ENCODE measurements around the gene KRT32.

DNA sequence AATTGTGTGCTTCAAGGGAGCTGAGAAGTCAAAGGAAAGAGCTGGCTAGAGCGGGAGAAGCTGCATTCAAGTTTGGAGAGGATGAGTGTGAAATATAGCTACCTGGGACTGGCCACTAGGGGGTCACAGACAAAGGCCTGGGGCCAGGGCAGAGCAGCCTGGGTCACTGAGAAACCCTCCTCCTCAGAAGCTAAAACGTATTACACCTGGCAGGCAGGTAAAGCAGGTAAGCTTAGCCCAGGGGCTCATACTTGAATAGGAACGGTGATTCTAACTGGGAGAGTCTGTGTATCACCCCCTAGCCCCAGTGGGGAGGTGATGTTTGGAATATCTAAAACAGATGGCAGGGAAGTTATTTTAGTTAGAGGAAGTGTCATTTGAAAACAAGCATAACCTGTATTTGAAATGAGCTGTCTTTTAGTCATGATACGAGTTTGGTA, 49.6 kb downstream of the KRT32 start:
- TF ChIP-seq, protein P1, sequence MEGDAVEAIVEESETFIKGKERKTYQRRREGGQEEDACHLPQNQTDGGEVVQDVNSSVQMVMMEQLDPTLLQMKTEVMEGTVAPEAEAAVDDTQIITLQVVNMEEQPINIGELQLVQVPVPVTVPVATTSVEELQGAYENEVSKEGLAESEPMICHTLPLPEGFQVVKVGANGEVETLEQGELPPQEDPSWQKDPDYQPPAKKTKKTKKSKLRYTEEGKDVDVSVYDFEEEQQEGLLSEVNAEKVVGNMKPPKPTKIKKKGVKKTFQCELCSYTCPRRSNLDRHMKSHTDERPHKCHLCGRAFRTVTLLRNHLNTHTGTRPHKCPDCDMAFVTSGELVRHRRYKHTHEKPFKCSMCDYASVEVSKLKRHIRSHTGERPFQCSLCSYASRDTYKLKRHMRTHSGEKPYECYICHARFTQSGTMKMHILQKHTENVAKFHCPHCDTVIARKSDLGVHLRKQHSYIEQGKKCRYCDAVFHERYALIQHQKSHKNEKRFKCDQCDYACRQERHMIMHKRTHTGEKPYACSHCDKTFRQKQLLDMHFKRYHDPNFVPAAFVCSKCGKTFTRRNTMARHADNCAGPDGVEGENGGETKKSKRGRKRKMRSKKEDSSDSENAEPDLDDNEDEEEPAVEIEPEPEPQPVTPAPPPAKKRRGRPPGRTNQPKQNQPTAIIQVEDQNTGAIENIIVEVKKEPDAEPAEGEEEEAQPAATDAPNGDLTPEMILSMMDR (IDR thresholded peaks at IDR 0.05 in 4 of 5, conservative IDR thresholded peaks at IDR 0.05 in 1 of 5) = no peak
- no peak for TF ChIP-seq POLR2A (IDR thresholded peaks at IDR 0.05)
